A549 treated with Hydrocortisone at 1 μM for 4 hours (cell line): ENCODE results near the gene XKR3. TPM values are rescaled to one million over a fixed set of nuclear protein-coding genes. Genes with fewer than 3 reads are reported as not detected.

Experiments used
- total RNA-seq: library from RNA; stranded (reverse); fragments of 200-300 nt; extraction: Qiagen RNA extraction; gene quantifications from 5 replicates; pipeline ENCODE4 v1.2.3, GENCODE V29; 2022

Gene XKR3
- total RNA-seq = not detected in 5 replicates

DNA sequence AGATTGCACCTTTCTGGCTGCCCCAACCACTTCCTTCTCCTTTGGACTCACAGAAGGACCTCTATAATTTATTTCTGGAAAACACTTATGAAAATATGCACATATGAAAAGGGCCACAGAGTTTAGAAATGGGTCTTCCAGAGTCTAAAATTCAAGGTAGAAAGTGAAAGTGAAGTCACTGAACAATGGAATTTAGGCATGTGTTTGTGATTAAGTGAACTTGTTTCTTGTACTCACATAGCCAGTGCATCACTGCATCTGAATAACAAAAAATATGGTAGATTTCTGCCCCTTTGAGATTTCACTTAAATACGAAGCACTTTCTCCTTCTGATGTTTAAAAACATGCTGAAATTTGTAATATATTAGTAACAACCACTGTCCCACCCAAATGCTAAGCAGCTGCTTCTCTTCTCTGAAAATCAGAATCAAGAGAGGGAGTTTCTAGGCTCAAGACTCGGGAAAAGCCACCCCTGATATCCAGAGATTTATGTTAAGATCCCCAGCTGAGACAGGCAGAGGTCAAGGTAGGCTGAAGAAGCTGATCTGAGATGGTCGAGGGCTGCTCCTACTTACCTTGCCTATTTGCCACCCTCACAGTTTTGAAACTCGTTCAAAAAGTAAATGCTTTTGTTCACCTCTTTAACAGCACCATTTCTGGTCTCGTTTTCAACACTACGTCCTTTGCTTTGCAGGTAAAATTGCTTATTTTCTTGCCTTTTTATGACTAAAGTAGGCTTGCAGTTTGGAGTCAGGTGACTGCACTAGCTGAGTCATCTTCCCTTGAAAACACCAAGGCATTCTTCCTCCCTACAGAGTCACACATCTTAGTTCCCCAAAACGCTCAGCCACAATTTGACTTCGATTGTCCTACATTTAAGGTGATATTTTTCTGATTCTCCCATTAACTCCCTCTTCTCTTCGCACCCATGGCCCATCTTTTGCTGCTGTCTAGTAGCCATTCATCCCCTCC is at the start of gene XKR3:
Gene XKR3 (minus strand): TSS at position 696 of the 972 bp plus-strand sequence. CDS start 17,338 bp downstream, outside the sequence.

Other genes with a start within 250 kb of the XKR3 start
- gene CCT8L2, start 232.6 kb downstream of the XKR3 start, total RNA-seq = not detected in 5 replicates
- gene GAB4, start 182.8 kb upstream of the XKR3 start, total RNA-seq = not detected in 5 replicates